Neural progenitor cell (in vitro differentiated cells): Measurements from ENCODE around the gene EREG.

Experiments used
- CTCF ChIP-seq: fragments of 200-600 bp; sonication (generic); IDR thresholded peaks from 2 replicates; pipeline ENCODE4 v1.5.1; 2017; ENCODE audit warnings: antibody characterized with exemption, mild to moderate bottlenecking
- EZH2 ChIP-seq: fragments of 200-600 bp; sonication (generic); IDR thresholded peaks from 2 replicates; pipeline ENCODE4 v1.6.1; 2017; ENCODE audit warnings: antibody characterized with exemption, mild to moderate bottlenecking, moderate library complexity

- TF ChIP-seq EZH2 (no peak), CTCF (no peak)
Observed at GRCh38 chr4:74397748-74398426, 32.9 kb downstream of the EREG start.
